RWPE1 (cell line): ENCODE results near the gene SLC16A1.
A peak's percentile ranks its signal among the peaks of the same experiment; 100 is the strongest.
"Not testable (repeated sequence)": the region's sequence is repeated elsewhere in the genome, so short reads cannot be mapped to it uniquely, and the experiment has no call there.

Experiments
- CTCF ChIA-PET: fragments of 350-600 bp; sonication (Branson Sonifier 250); formaldehyde crosslinking; extraction: SDS; loops from one replicate; lab custom pipeline; 2021; lab: Yijun Ruan, JAX
- POLR2A ChIA-PET: fragments of 400-600 bp; formaldehyde crosslinking; extraction: SDS; loops from one replicate; lab custom pipeline; 2020; ENCODE audit warnings: antibody characterized with exemption; ENCODE audit not compliant: low non-redundant PET; lab: Yijun Ruan, JAX
- DNase-seq: peaks from one replicate; pipeline ENCODE4 v3.0.0; 2012; ENCODE audit warnings: low spot score
- H3K27ac ChIP-seq: fragments of 450-650 bp; 2 replicates; pipeline ENCODE4 v1.5.1; 2017
- CTCF ChIP-seq: fragments of 450-650 bp; conservative IDR thresholded peaks from 2 replicates; pipeline ENCODE4 v1.5.1; 2017; ENCODE audit warnings: low read depth, mild to moderate bottlenecking

Gene SLC16A1

GRCh38 chr1:112888630-112889029 is 67.4 kb downstream of the SLC16A1 start:
- DNase-seq, result no peak
- TF ChIP-seq CTCF, result no peak
- CTCF ChIA-PET, result no interaction called here
- H3K27ac ChIP-seq, result no peak overlapping the region
- POLR2A ChIA-PET, result interaction anchor here (0.7 kb wide), 1 partner anchor 65 kb away, joined by 9 read pairs; no protein-coding TSS in a partner anchor

GRCh38 chr1:112887599-112888283 is 68.3 kb downstream of the SLC16A1 start:
- CTCF ChIA-PET, result no interaction called here
- H3K27ac ChIP-seq, result no peak overlapping the region
- POLR2A ChIA-PET, result interaction anchor here (0.7 kb wide), 1 partner anchor 66 kb away, joined by 9 read pairs; no protein-coding TSS in a partner anchor
- no peak for DNase-seq
- no peak for TF ChIP-seq CTCF

GRCh38 chr1:112884996-112885395 is 71.0 kb downstream of the SLC16A1 start:
- CTCF ChIA-PET, H3K27ac ChIP-seq, DNase-seq, POLR2A ChIA-PET: not testable (repeated sequence)

- no peak for TF ChIP-seq CTCF
- ChIA-PET POLR2A (interaction anchor here (1.0 kb wide), 1 partner anchor 74 kb away, joined by 4 read pairs; the partner anchor contains the start of gene SLC16A1), CTCF (interaction anchor here (0.6 to 2.6 kb wide), 4 partner anchors 46 to 190 kb away, joined by 3 to 17 read pairs (median 5); partner anchors contain the start of gene LRIG2)
- H3K27ac ChIP-seq, result peak overlapping the region; percentile 26
- DNase-seq, result no peak
Measured at GRCh38 chr1:112882271-112882744, 73.7 kb downstream of the SLC16A1 start.

GRCh38 chr1:112881742-112882127 is 74.3 kb downstream of the SLC16A1 start:
- H3K27ac ChIP-seq, result peak overlapping the region; percentile 26
- POLR2A ChIA-PET, result interaction anchor here (1.0 kb wide), 1 partner anchor 74 kb away, joined by 4 read pairs; the partner anchor contains the start of gene SLC16A1
- DNase-seq, result no peak
- CTCF ChIA-PET, result interaction anchor here (0.6 to 2.6 kb wide), 6 partner anchors 15 to 839 kb away, joined by 3 to 17 read pairs (median 3); partner anchors contain the start of gene LRIG2
- no peak for TF ChIP-seq CTCF

GRCh38 chr1:112879834-112880233 is 76.2 kb downstream of the SLC16A1 start:
- H3K27ac ChIP-seq, result no peak overlapping the region
- CTCF ChIA-PET, result interaction anchor here (0.6 to 2.6 kb wide), 6 partner anchors 25 to 193 kb away, joined by 3 to 17 read pairs (median 4); partner anchors contain the start of gene LRIG2
- no peak for DNase-seq
- POLR2A ChIA-PET, result no interaction called here
- TF ChIP-seq CTCF, result no peak
